ENCODE results near the gene PNPLA7.

DNA sequence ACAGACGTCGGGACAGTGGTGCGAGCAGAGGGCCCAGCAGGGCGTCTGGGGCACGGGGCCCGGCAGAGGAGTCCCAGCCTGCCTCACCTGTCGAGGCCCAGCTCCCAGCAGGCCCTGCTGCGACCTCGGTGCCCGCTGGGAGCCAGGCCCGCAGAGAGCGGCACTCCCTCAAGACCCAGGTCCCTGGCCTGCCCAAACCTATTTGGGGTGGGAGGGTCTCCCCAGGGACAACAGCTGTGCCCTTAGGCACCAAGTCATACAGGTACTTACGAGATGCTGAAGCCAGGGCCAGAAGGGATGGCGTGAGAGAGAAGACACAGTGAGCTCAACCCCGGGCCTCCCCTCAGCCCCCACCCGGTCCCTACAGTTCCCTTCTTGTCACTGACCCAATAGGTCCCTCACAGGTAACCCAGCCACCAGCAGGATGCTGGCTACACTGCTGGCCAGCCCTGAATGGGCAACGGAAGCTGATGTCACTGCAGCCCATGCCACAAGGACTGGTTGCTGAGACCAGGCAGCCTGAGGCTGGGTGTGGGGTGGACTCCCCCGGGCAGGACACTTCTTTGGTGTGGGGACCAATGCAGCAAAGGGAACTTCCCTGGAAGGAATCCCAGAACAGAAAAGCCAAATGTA is 94.7 kb downstream of the PNPLA7 start:
- TF ChIP-seq, protein P1, sequence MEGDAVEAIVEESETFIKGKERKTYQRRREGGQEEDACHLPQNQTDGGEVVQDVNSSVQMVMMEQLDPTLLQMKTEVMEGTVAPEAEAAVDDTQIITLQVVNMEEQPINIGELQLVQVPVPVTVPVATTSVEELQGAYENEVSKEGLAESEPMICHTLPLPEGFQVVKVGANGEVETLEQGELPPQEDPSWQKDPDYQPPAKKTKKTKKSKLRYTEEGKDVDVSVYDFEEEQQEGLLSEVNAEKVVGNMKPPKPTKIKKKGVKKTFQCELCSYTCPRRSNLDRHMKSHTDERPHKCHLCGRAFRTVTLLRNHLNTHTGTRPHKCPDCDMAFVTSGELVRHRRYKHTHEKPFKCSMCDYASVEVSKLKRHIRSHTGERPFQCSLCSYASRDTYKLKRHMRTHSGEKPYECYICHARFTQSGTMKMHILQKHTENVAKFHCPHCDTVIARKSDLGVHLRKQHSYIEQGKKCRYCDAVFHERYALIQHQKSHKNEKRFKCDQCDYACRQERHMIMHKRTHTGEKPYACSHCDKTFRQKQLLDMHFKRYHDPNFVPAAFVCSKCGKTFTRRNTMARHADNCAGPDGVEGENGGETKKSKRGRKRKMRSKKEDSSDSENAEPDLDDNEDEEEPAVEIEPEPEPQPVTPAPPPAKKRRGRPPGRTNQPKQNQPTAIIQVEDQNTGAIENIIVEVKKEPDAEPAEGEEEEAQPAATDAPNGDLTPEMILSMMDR (IDR thresholded peaks at IDR 0.05), result no peak
- no peak for TF ChIP-seq POLR2A (IDR thresholded peaks at IDR 0.05)
